Activated CD8-positive, alpha-beta memory T cell treated with anti-CD3 and anti-CD28 coated beads, Interleukin-2, amount 10 ng/mL, durations not matched to agents 7 days and 5 days (primary cell): ENCODE measurements around the gene COASY. TPM values are rescaled to one million over a fixed set of nuclear protein-coding genes. Genes with fewer than 3 reads are reported as not detected.
"Not testable (repeated sequence)": the region's sequence is repeated elsewhere in the genome, so short reads cannot be mapped to it uniquely, and the experiment has no call there.

ENCODE experiments used
- ATAC-seq: fragments of 150-1000 bp; cut with Tn5 transposase; one replicate; pipeline ENCODE4 v1.10.0; 2021; ENCODE audit warnings: moderate library complexity
- CTCF ChIA-PET: fragments of 350-600 bp; sonication (Branson Sonifier 250); formaldehyde crosslinking; loops from one replicate; lab custom pipeline; 2021; ENCODE audit warnings: antibody characterized with exemption; lab: Charles Lee
- DNase-seq: peaks from one replicate; pipeline ENCODE4 v3.0.0-alpha.2; 2020
- H3K27ac Mint-ChIP-seq: one replicate; pipeline ENCODE4 v1.8.0; 2021; ENCODE audit warnings: mild to moderate bottlenecking, mixed read lengths
- H3K27me3 Mint-ChIP-seq: one replicate; pipeline ENCODE4 v1.8.0; 2021; ENCODE audit warnings: mixed read lengths
- H3K36me3 Mint-ChIP-seq: one replicate; pipeline ENCODE4 v1.8.0; 2021; ENCODE audit warnings: mild to moderate bottlenecking, mixed read lengths
- H3K4me1 Mint-ChIP-seq: one replicate; pipeline ENCODE4 v1.8.0; 2021; ENCODE audit warnings: mixed read lengths
- H3K4me3 Mint-ChIP-seq: one replicate; pipeline ENCODE4 v1.8.0; 2021; ENCODE audit warnings: mild to moderate bottlenecking, moderate library complexity, mixed read lengths
- H3K9me3 Mint-ChIP-seq: one replicate; pipeline ENCODE4 v1.8.0; 2022; ENCODE audit warnings: low read depth, mixed read lengths
- total RNA-seq, 2 experiments: library from RNA; stranded (reverse); gene quantifications; one replicate each; pipeline ENCODE4 v1.2.3, GENCODE V29; 2021

Gene COASY
- total RNA-seq, 2 experiments from 2014 or later = 95.9 to 108 TPM

GRCh38 chr17:42536048-42536371 is 25.9 kb upstream of the COASY start, which contains the start of gene NAGLU:
Gene NAGLU, plus strand, starts transcription at chr17:42536241. Its CDS starts 32 bp downstream, at chr17:42536273.
- ATAC-seq (peak; percentile 95), DNase-seq (peak; percentile 93)
- no peaks in the 10 kb centered on the region for H3K9me3 Mint-ChIP-seq
- H3K4me1 Mint-ChIP-seq = peaks cover 47% of the 10 kb centered on the region
- H3K27me3 Mint-ChIP-seq = peaks cover 15% of the 10 kb centered on the region
- peak within 1 kb of the TSS; percentile 84 for H3K4me3 Mint-ChIP-seq
- peak within 1 kb of the TSS; percentile 84 for H3K27ac Mint-ChIP-seq
- peaks cover 10% of the 10 kb centered on the region for H3K36me3 Mint-ChIP-seq
- CTCF ChIA-PET = interaction anchor here (0.9 to 3.5 kb wide), 12 partner anchors 9 to 355 kb away, joined by 3 to 24 read pairs (median 5); partner anchors contain the start of genes KCNH4 and PSMC3IP

GRCh38 chr17:42536372-42537155 is 25.4 kb upstream of the COASY start:
- Mint-ChIP-seq H3K9me3 (no peaks in the 10 kb centered on the region), H3K36me3 (peaks cover 11% of the 10 kb centered on the region), H3K27ac (peak overlapping the region; percentile 84), H3K27me3 (peaks cover 15% of the 10 kb centered on the region), H3K4me3 (peak overlapping the region; percentile 84), H3K4me1 (peaks cover 47% of the 10 kb centered on the region)
- CTCF ChIA-PET = interaction anchor here (1.0 to 3.5 kb wide), 12 partner anchors 10 to 219 kb away, joined by 3 to 24 read pairs (median 5); partner anchors contain the start of gene PSMC3IP
- DNase-seq (peak; percentile 88), ATAC-seq (peak; percentile 76)

- H3K27me3 Mint-ChIP-seq = peaks cover 12% of the 10 kb centered on the region
- peaks cover 11% of the 10 kb centered on the region for H3K36me3 Mint-ChIP-seq
- DNase-seq = no peak
- H3K4me3 Mint-ChIP-seq = peak overlapping the region; percentile 84
- H3K27ac Mint-ChIP-seq = peak overlapping the region; percentile 84
- H3K9me3 Mint-ChIP-seq = no peaks in the 10 kb centered on the region
- ATAC-seq = no peak
- peaks cover 43% of the 10 kb centered on the region for H3K4me1 Mint-ChIP-seq
- CTCF ChIA-PET = interaction anchor here (1.2 to 3.5 kb wide), 7 partner anchors 10 to 41 kb away, joined by 3 to 24 read pairs (median 9); partner anchors contain the start of gene PSMC3IP
Measured at GRCh38 chr17:42537156-42537805, 24.7 kb upstream of the COASY start.

GRCh38 chr17:42537826-42538451 is 24.0 kb upstream of the COASY start:
- H3K27me3 Mint-ChIP-seq = peaks cover 10% of the 10 kb centered on the region
- peak overlapping the region; percentile 23 for H3K4me3 Mint-ChIP-seq
- H3K36me3 Mint-ChIP-seq = peaks cover 11% of the 10 kb centered on the region
- ATAC-seq = no peak
- peaks cover 43% of the 10 kb centered on the region for H3K4me1 Mint-ChIP-seq
- no peaks in the 10 kb centered on the region for H3K9me3 Mint-ChIP-seq
- H3K27ac Mint-ChIP-seq = no peak overlapping the region
- CTCF ChIA-PET = interaction anchor here (1.2 to 3.5 kb wide), 3 partner anchors 11 to 39 kb away, joined by 3 to 24 read pairs (median 3); no protein-coding TSS in a partner anchor
- no peak for DNase-seq

- H3K27me3 Mint-ChIP-seq = peaks cover 5% of the 10 kb centered on the region
- CTCF ChIA-PET = interaction anchor here (1.0 to 3.5 kb wide), 2 partner anchors 11 kb away, joined by 5 to 24 read pairs; no protein-coding TSS in a partner anchor
- H3K4me3 Mint-ChIP-seq = no peak overlapping the region
- no peak for ATAC-seq
- no peak overlapping the region for H3K27ac Mint-ChIP-seq
- H3K4me1 Mint-ChIP-seq = peaks cover 41% of the 10 kb centered on the region
- no peak for DNase-seq
- H3K36me3 Mint-ChIP-seq = peaks cover 11% of the 10 kb centered on the region
- H3K9me3 Mint-ChIP-seq = no peaks in the 10 kb centered on the region
Measured at GRCh38 chr17:42538482-42538881, 23.5 kb upstream of the COASY start.

GRCh38 chr17:42540558-42540957 is 21.4 kb upstream of the COASY start:
- not testable (repeated sequence) for ATAC-seq, H3K4me3 Mint-ChIP-seq, H3K9me3 Mint-ChIP-seq, DNase-seq, H3K27me3 Mint-ChIP-seq
- CTCF ChIA-PET = interaction anchor here (1.1 to 2.0 kb wide), 6 partner anchors 10 to 38 kb away, joined by 3 to 10 read pairs (median 5); no protein-coding TSS in a partner anchor
- Mint-ChIP-seq H3K36me3 (peaks cover 11% of the 10 kb centered on the region), H3K4me1 (peaks cover 37% of the 10 kb centered on the region), H3K27ac (peak overlapping the region; percentile 34)

- H3K9me3 Mint-ChIP-seq = no peaks in the 10 kb centered on the region
- CTCF ChIA-PET = interaction anchor here (1.1 to 2.1 kb wide), 8 partner anchors 11 to 37 kb away, joined by 3 to 10 read pairs (median 5); partner anchors contain the start of gene PSMC3IP
- peak overlapping the region; percentile 54 for H3K27ac Mint-ChIP-seq
- H3K27me3 Mint-ChIP-seq = no peaks in the 10 kb centered on the region
- H3K36me3 Mint-ChIP-seq = peaks cover 11% of the 10 kb centered on the region
- DNase-seq (no peak), ATAC-seq (no peak)
- peaks cover 35% of the 10 kb centered on the region for H3K4me1 Mint-ChIP-seq
- no peak overlapping the region for H3K4me3 Mint-ChIP-seq
Measured at GRCh38 chr17:42541041-42541833, 20.7 kb upstream of the COASY start.

GRCh38 chr17:42543190-42544079 is 18.5 kb upstream of the COASY start:
- Mint-ChIP-seq H3K9me3 (no peaks in the 10 kb centered on the region), H3K4me3 (no peak overlapping the region), H3K27ac (no peak overlapping the region), H3K27me3 (no peaks in the 10 kb centered on the region), H3K4me1 (peaks cover 21% of the 10 kb centered on the region), H3K36me3 (peaks cover 11% of the 10 kb centered on the region)
- ATAC-seq (no peak), DNase-seq (no peak)
- CTCF ChIA-PET = interaction anchor here (0.7 kb wide), 2 partner anchors 13 to 16 kb away, joined by 3 read pairs; no protein-coding TSS in a partner anchor

- CTCF ChIA-PET = interaction anchor here (2.2 kb wide), 1 partner anchor 13 kb away, joined by 6 read pairs; no protein-coding TSS in a partner anchor
- H3K9me3 Mint-ChIP-seq = no peaks in the 10 kb centered on the region
- no peak overlapping the region for H3K27ac Mint-ChIP-seq
- no peaks in the 10 kb centered on the region for H3K27me3 Mint-ChIP-seq
- no peak overlapping the region for H3K4me3 Mint-ChIP-seq
- peaks cover 5% of the 10 kb centered on the region for H3K36me3 Mint-ChIP-seq
- no peak for DNase-seq
- H3K4me1 Mint-ChIP-seq = peaks cover 23% of the 10 kb centered on the region
- ATAC-seq = no peak
Measured at GRCh38 chr17:42544874-42545283, 17.1 kb upstream of the COASY start.

GRCh38 chr17:42545755-42546505 is 16.0 kb upstream of the COASY start:
- not testable (repeated sequence) for H3K4me3 Mint-ChIP-seq, H3K27ac Mint-ChIP-seq, H3K36me3 Mint-ChIP-seq, ATAC-seq, H3K27me3 Mint-ChIP-seq, DNase-seq, H3K9me3 Mint-ChIP-seq
- peaks cover 18% of the 10 kb centered on the region for H3K4me1 Mint-ChIP-seq
- CTCF ChIA-PET = interaction anchor here (0.9 to 2.2 kb wide), 3 partner anchors 14 to 107 kb away, joined by 3 to 6 read pairs (median 4); partner anchors contain the start of gene PSMC3IP

GRCh38 chr17:42547001-42547461 is 14.9 kb upstream of the COASY start:
- DNase-seq (no peak), ATAC-seq (no peak)
- H3K36me3 Mint-ChIP-seq = no peaks in the 10 kb centered on the region
- no peak overlapping the region for H3K27ac Mint-ChIP-seq
- H3K27me3 Mint-ChIP-seq = no peaks in the 10 kb centered on the region
- no peak overlapping the region for H3K4me3 Mint-ChIP-seq
- H3K4me1 Mint-ChIP-seq = peaks cover 12% of the 10 kb centered on the region
- CTCF ChIA-PET = interaction anchor here (0.8 to 2.2 kb wide), 4 partner anchors 15 to 31 kb away, joined by 3 to 13 read pairs (median 5); partner anchors contain the start of genes MLX and PSMC3IP
- H3K9me3 Mint-ChIP-seq = no peaks in the 10 kb centered on the region
